SU-DHL-6 (cell line): ENCODE measurements around the gene TDRD9.

Experiments used
- H2AFZ ChIP-seq: fragments of 200-600 bp; sonication (generic); 2 replicates; pipeline ENCODE4 v1.6.1; 2014; ENCODE audit warnings: low read depth, mild to moderate bottlenecking, moderate library complexity, mixed read lengths, antibody characterized with exemption, low read length; ENCODE audit not compliant: severe bottlenecking
- H3F3A ChIP-seq: fragments of 200-600 bp; shearing (Covaris generic); 2 replicates; pipeline ENCODE4 v1.6.0; 2016; ENCODE audit warnings: antibody characterized with exemption, mild to moderate bottlenecking; ENCODE audit not compliant: insufficient read depth
- H3K27ac ChIP-seq: fragments of 200-600 bp; sonication (generic); 2 replicates; pipeline ENCODE4 v1.5.1; 2016; ENCODE audit warnings: low read depth, mild to moderate bottlenecking, low read length, moderate library complexity, mixed read lengths
- H3K27me3 ChIP-seq: fragments of 200-600 bp; sonication (generic), shearing (Covaris generic); 2 replicates; pipeline ENCODE4 v1.6.0; 2014; ENCODE audit warnings: mild to moderate bottlenecking, low read length
- H3K36me3 ChIP-seq: fragments of 200-600 bp; sonication (generic); 2 replicates; pipeline ENCODE4 v1.6.1; 2014; ENCODE audit warnings: mild to moderate bottlenecking, low read length, mixed read lengths
- H3K4me2 ChIP-seq: fragments of 300-600, 200-600 bp; shearing (Covaris generic), sonication (generic); 2 replicates; pipeline ENCODE4 v1.6.0; 2014; ENCODE audit warnings: low read length, low read depth, mild to moderate bottlenecking; ENCODE audit not compliant: poor library complexity, severe bottlenecking
- H3K4me3 ChIP-seq: fragments of 200-600 bp; sonication (generic); 2 replicates; pipeline ENCODE4 v1.5.1; 2014; ENCODE audit warnings: antibody characterized with exemption, low read length, mild to moderate bottlenecking, mixed read lengths; ENCODE audit not compliant: insufficient read depth, poor library complexity, severe bottlenecking
- H3K79me2 ChIP-seq: fragments of 200-600 bp; sonication (generic); 2 replicates; pipeline ENCODE4 v1.6.1; 2014; ENCODE audit warnings: mild to moderate bottlenecking, low read length, moderate library complexity; ENCODE audit not compliant: insufficient read depth
- H3K9ac ChIP-seq: fragments of 200-600 bp; sonication (generic); 2 replicates; pipeline ENCODE4 v1.7.0; 2014; ENCODE audit warnings: mild to moderate bottlenecking, low read length
- H3K9me2 ChIP-seq: fragments of 200-600 bp; sonication (generic); replicated peaks from 2 replicates; pipeline ENCODE4 v1.6.1; 2014; ENCODE audit warnings: low read length; ENCODE audit not compliant: insufficient read depth
- H3K9me3 ChIP-seq: fragments of 200-600 bp; sonication (generic); 2 replicates; pipeline ENCODE4 v1.6.1; 2014; ENCODE audit warnings: low read length, mixed read lengths; ENCODE audit not compliant: insufficient read depth
- H4K20me1 ChIP-seq: fragments of 200-600 bp; sonication (generic); 2 replicates; pipeline ENCODE4 v1.6.1; 2014; ENCODE audit warnings: low read depth, mild to moderate bottlenecking, antibody characterized with exemption, low read length, moderate library complexity, mixed read lengths
- EZH2phosphoT487 ChIP-seq: fragments of 200-600 bp; sonication (generic), shearing (Covaris generic); conservative IDR thresholded peaks from 2 replicates; pipeline ENCODE4 v1.6.1; 2018; ENCODE audit warnings: mild to moderate bottlenecking, antibody characterized with exemption, low read length, moderate library complexity, mixed read lengths
- TF ChIP-seq, protein P1 (sequence below): fragments of 200-600 bp; sonication (generic); IDR thresholded peaks from one replicate; pipeline ENCODE4 v1.5.1; 2017; ENCODE audit warnings: antibody characterized with exemption, mild to moderate bottlenecking, low read length, moderate library complexity; ENCODE audit not compliant: insufficient read depth, poor library complexity, severe bottlenecking

TDRD9 gene

GRCh38 chr14:104037903-104038302 is 109.6 kb downstream of the TDRD9 start:
- Histone ChIP-seq H3K27me3 (no peaks in the 10 kb centered on the region), H3K27ac (no peak overlapping the region), H2AFZ (no peak overlapping the region), H3K79me2 (no peaks in the 10 kb centered on the region), H3K4me2 (no peak overlapping the region), H3K9ac (no peak overlapping the region), H3K9me2 (no peaks in the 10 kb centered on the region), H3K4me3 (no peak overlapping the region), H3K9me3 (no peaks in the 10 kb centered on the region), H3F3A (no peaks in the 10 kb centered on the region), H3K36me3 (no peaks in the 10 kb centered on the region), H4K20me1 (no peaks in the 10 kb centered on the region)
- TF ChIP-seq EZH2phosphoT487: no peak

- Histone ChIP-seq H3K9me2 (no peaks in the 10 kb centered on the region), H3K4me3 (no peak overlapping the region), H3K9me3 (no peaks in the 10 kb centered on the region), H3F3A (no peaks in the 10 kb centered on the region), H3K27ac (no peak overlapping the region), H3K79me2 (no peaks in the 10 kb centered on the region), H3K27me3 (no peaks in the 10 kb centered on the region), H3K36me3 (no peaks in the 10 kb centered on the region), H3K4me2 (no peak overlapping the region), H2AFZ (no peak overlapping the region), H4K20me1 (no peaks in the 10 kb centered on the region), H3K9ac (no peak overlapping the region)
- TF ChIP-seq EZH2phosphoT487: no peak
- TF ChIP-seq, protein P1, sequence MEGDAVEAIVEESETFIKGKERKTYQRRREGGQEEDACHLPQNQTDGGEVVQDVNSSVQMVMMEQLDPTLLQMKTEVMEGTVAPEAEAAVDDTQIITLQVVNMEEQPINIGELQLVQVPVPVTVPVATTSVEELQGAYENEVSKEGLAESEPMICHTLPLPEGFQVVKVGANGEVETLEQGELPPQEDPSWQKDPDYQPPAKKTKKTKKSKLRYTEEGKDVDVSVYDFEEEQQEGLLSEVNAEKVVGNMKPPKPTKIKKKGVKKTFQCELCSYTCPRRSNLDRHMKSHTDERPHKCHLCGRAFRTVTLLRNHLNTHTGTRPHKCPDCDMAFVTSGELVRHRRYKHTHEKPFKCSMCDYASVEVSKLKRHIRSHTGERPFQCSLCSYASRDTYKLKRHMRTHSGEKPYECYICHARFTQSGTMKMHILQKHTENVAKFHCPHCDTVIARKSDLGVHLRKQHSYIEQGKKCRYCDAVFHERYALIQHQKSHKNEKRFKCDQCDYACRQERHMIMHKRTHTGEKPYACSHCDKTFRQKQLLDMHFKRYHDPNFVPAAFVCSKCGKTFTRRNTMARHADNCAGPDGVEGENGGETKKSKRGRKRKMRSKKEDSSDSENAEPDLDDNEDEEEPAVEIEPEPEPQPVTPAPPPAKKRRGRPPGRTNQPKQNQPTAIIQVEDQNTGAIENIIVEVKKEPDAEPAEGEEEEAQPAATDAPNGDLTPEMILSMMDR: no peak
These were observed 111.0 kb downstream of the TDRD9 start for GRCh38 chr14:104039214-104039613.

- Histone ChIP-seq H3K9me2 (no peaks in the 10 kb centered on the region), H3F3A (no peaks in the 10 kb centered on the region), H3K36me3 (no peaks in the 10 kb centered on the region), H3K27me3 (no peaks in the 10 kb centered on the region), H3K79me2 (no peaks in the 10 kb centered on the region), H2AFZ (no peak overlapping the region), H3K4me3 (no peak overlapping the region), H4K20me1 (no peaks in the 10 kb centered on the region), H3K4me2 (no peak overlapping the region), H3K27ac (no peak overlapping the region), H3K9ac (no peak overlapping the region), H3K9me3 (no peaks in the 10 kb centered on the region)
- TF ChIP-seq EZH2phosphoT487: no peak
These were observed 112.3 kb downstream of the TDRD9 start for GRCh38 chr14:104040539-104040938.

DNA sequence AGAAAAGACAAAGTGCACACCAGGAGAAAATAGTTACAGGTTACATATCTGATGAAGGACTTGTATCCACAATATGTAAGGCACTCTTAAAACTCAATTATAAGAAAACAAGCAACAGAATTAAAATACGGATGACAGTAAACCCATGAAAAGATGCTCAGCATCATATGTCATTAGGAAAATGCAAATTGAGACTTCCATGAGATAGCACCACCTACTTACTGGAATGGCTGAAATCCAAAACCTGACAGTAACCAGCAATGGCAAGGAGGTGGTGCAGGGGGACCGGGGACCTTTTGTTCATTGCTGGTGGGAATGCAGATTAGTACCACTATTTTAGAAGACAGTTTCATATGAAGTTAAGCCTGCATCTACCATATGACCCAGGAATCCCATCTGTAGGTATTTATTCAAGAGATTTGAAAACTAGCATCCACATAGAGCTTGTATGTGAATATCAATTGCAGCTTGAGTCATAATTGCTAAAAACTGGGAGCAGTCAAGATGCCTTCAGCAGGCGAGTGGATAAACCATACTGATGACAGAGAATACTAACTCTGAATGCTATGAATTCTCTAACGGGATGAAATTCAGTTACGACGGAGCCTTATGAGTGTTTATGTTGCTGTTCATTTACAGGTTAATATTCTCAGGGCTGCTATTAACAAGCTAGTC is 113.3 kb downstream of the TDRD9 start:
- Histone ChIP-seq H3K27ac (no peak overlapping the region), H3K27me3 (no peaks in the 10 kb centered on the region)
- TF ChIP-seq, protein P1: no peak
- TF ChIP-seq EZH2phosphoT487: no peak

More for the DNA sequence above, 113.3 kb downstream of the TDRD9 start:
- no peaks in the 10 kb centered on the region for H3F3A ChIP-seq
- no peak overlapping the region for H2AFZ ChIP-seq
- no peaks in the 10 kb centered on the region for H3K9me2 ChIP-seq
- no peaks in the 10 kb centered on the region for H4K20me1 ChIP-seq
- no peak overlapping the region for H3K4me2 ChIP-seq
- H3K4me3 ChIP-seq: no peak overlapping the region
- no peaks in the 10 kb centered on the region for H3K9me3 ChIP-seq
- no peaks in the 10 kb centered on the region for H3K79me2 ChIP-seq
- no peak overlapping the region for H3K9ac ChIP-seq
- no peaks in the 10 kb centered on the region for H3K36me3 ChIP-seq
